Left hindlimb (tissue), 1 donor: ENCODE results near the gene IGF2BP1.

ENCODE experiments used
- DNase-seq: peaks from one replicate; pipeline ENCODE4 v3.0.0-alpha.2; 2018

Gene IGF2BP1

GRCh38 chr17:49104511-49105074 is 107.4 kb downstream of the IGF2BP1 start:
- no peak for DNase-seq
